A549 (cell line): Measurements from ENCODE around the gene PNKP. TPM values are rescaled to one million over a fixed set of nuclear protein-coding genes. Genes with fewer than 3 reads are reported as not detected.

ENCODE experiments used
- ATAC-seq, 2 experiments: fragments of 200-7000 bp in 1 of 2; fragments of >200 bp in 1 of 2; cut with Nextera tagmentation in 1 of 2; cut with Tn5 transposase in 1 of 2; 3 replicates each; pipeline versions ENCODE4 v1.8.0 to v1.9.1; 2018 to 2020; ENCODE audit warnings: mild to moderate bottlenecking in 1 of 2, moderate library complexity in 1 of 2
- CTCF ChIA-PET: fragments of 300-600 bp; sonication (Branson Sonifier 250); formaldehyde crosslinking; extraction: SDS; loops from one replicate; lab custom pipeline; 2021; ENCODE audit warnings: antibody characterized with exemption, inconsistent platforms; lab: Yijun Ruan, JAX
- POLR2A ChIA-PET: fragments of 350-600 bp; formaldehyde crosslinking; extraction: SDS; loops from one replicate; lab custom pipeline; 2021; ENCODE audit warnings: antibody characterized with exemption, inconsistent platforms; lab: Yijun Ruan, JAX
- DNase-seq, 2 experiments: peaks; one replicate each; pipeline versions ENCODE4 v3.0.0 to v3.0.0-alpha.2; 2011 to 2016; ENCODE audit warnings: low read depth in 1 of 2, low spot score in 1 of 2
- FAIRE-seq: peaks from 2 replicates; lab custom pipeline; 2011; peaks lifted over from hg19 to GRCh38; lab: Jason Lieb, UNC
- H3K27ac ChIP-seq, 2 experiments: fragments of >200 bp; sonication (Bioruptor Twin); formaldehyde crosslinking; 3 replicates each; pipeline ENCODE4 v1.5.1; 2016 to 2017
- H3K4me1 ChIP-seq: fragments of >200 bp; sonication (Bioruptor Twin); formaldehyde crosslinking; 3 replicates; pipeline ENCODE4 v1.6.1; 2016
- H3K4me2 ChIP-seq: fragments of >200 bp; sonication (Bioruptor Twin); formaldehyde crosslinking; 3 replicates; pipeline ENCODE4 v1.6.1; 2016
- H3K4me3 ChIP-seq: fragments of >200 bp; sonication (Bioruptor Twin); formaldehyde crosslinking; 3 replicates; pipeline ENCODE4 v1.5.1; 2016
- H3K9me3 ChIP-seq: fragments of >200 bp; sonication (Bioruptor Twin); formaldehyde crosslinking; 3 replicates; pipeline ENCODE4 v1.6.1; 2016
- CEBPB ChIP-seq, 2 experiments: fragments of >200 bp in 1 of 2; sonication (Bioruptor Twin) in 1 of 2; formaldehyde crosslinking in 1 of 2; IDR thresholded peaks; 2 replicates each; pipeline ENCODE4 v1.6.1; 2012 to 2016
- EHMT2 ChIP-seq: fragments of 200-600 bp; sonication (generic); IDR thresholded peaks from 2 replicates; pipeline ENCODE4 v1.6.1; 2016; ENCODE audit warnings: antibody characterized with exemption, low read depth, mild to moderate bottlenecking, moderate library complexity
- EP300 ChIP-seq, 2 experiments: fragments of >200 bp; sonication (Bioruptor Twin); formaldehyde crosslinking; IDR thresholded peaks; 2 replicates in 1 of 2; 3 replicates in 1 of 2; pipeline ENCODE4 v1.6.1; 2016 to 2017
- FOSL2 ChIP-seq, 2 experiments: fragments of 450-650 bp in 1 of 2; fragments of >200 bp in 1 of 2; sonication (Bioruptor Twin) in 1 of 2; formaldehyde crosslinking; IDR thresholded peaks; 2 replicates each; pipeline versions ENCODE4 v1.5.0 to v1.6.1; 2016 to 2020; ENCODE audit warnings: mild to moderate bottlenecking in 1 of 2, moderate library complexity in 1 of 2
- FOXS1 ChIP-seq: fragments of 250-450 bp; sonication (Bioruptor Pico); IDR thresholded peaks from 2 replicates; pipeline ENCODE4 v1.5.0; 2020; ENCODE audit warnings: mild to moderate bottlenecking, moderate library complexity
- GATA3 ChIP-seq: IDR thresholded peaks from 2 replicates; pipeline ENCODE4 v1.6.1; 2012; ENCODE audit warnings: borderline replicate concordance
- HDAC2 ChIP-seq: fragments of 200-600 bp; sonication (generic); IDR thresholded peaks from 2 replicates; pipeline ENCODE4 v1.6.1; 2016
- HEYL ChIP-seq: fragments of 250-450 bp; sonication (Bioruptor Pico); IDR thresholded peaks from 2 replicates; pipeline ENCODE4 v1.8.0; 2021; ENCODE audit warnings: mild to moderate bottlenecking, moderate library complexity
- HOXA7 ChIP-seq: fragments of 250-450 bp; sonication (Bioruptor Pico); IDR thresholded peaks from 2 replicates; pipeline ENCODE4 v1.5.0; 2020; ENCODE audit warnings: mild to moderate bottlenecking, moderate library complexity
- HOXB5 ChIP-seq: fragments of 250-450 bp; sonication (Bioruptor Pico); IDR thresholded peaks from 2 replicates; pipeline ENCODE4 v1.5.0; 2020; ENCODE audit warnings: mild to moderate bottlenecking, moderate library complexity
- JUNB ChIP-seq: fragments of >200 bp; sonication (Bioruptor Twin); formaldehyde crosslinking; IDR thresholded peaks from 2 replicates; pipeline ENCODE4 v1.6.1; 2016
- KDM1A ChIP-seq: fragments of 200-600 bp; sonication (generic); IDR thresholded peaks from 2 replicates; pipeline ENCODE4 v1.6.1; 2016; ENCODE audit warnings: low read depth, mild to moderate bottlenecking
- KDM5A ChIP-seq: fragments of 200-600 bp; sonication (generic); IDR thresholded peaks from 2 replicates; pipeline ENCODE4 v1.6.1; 2016; ENCODE audit warnings: antibody characterized with exemption, mild to moderate bottlenecking
- MAFK ChIP-seq: fragments of 450-650 bp; IDR thresholded peaks from 2 replicates; pipeline ENCODE4 v1.6.1; 2014; ENCODE audit not compliant: partially characterized antibody
- MYC ChIP-seq: IDR thresholded peaks from 2 replicates; pipeline ENCODE4 v1.6.1; 2012; ENCODE audit warnings: mild to moderate bottlenecking, inconsistent platforms, low read length, improper control_type of control experiment, borderline replicate concordance
- PHF8 ChIP-seq: fragments of 200-600 bp; sonication (generic); IDR thresholded peaks from 2 replicates; pipeline ENCODE4 v1.6.1; 2016; ENCODE audit warnings: low read depth, mild to moderate bottlenecking, antibody characterized with exemption, moderate library complexity, borderline replicate concordance
- RARB ChIP-seq: fragments of 250-450 bp; sonication (Bioruptor Pico); IDR thresholded peaks from 2 replicates; pipeline ENCODE4 v1.8.0; 2021; ENCODE audit warnings: mild to moderate bottlenecking, moderate library complexity
- RFX5 ChIP-seq: fragments of 450-650 bp; IDR thresholded peaks from 2 replicates; pipeline ENCODE4 v1.7.1; 2014; ENCODE audit warnings: antibody characterized with exemption, mild to moderate bottlenecking, moderate library complexity
- RNF2 ChIP-seq: fragments of 200-600 bp; sonication (generic); IDR thresholded peaks from 2 replicates; pipeline ENCODE4 v1.6.1; 2016; ENCODE audit warnings: low read depth, mild to moderate bottlenecking, antibody characterized with exemption, moderate library complexity, borderline replicate concordance
- SMC3 ChIP-seq: fragments of >200 bp; sonication (Bioruptor Twin); formaldehyde crosslinking; IDR thresholded peaks from 3 replicates; pipeline ENCODE4 v1.6.1; 2018; ENCODE audit warnings: inconsistent platforms
- TFCP2L1 ChIP-seq: fragments of 250-450 bp; sonication (Bioruptor Pico); IDR thresholded peaks from 2 replicates; pipeline ENCODE4 v1.5.0; 2021; ENCODE audit warnings: mild to moderate bottlenecking
- USF2 ChIP-seq: fragments of 450-650 bp; IDR thresholded peaks from 2 replicates; pipeline ENCODE4 v1.6.1; 2014; ENCODE audit warnings: antibody characterized with exemption
- ZC3H11A ChIP-seq: fragments of 450-650 bp; IDR thresholded peaks from 2 replicates; pipeline ENCODE4 v1.6.1; 2014; ENCODE audit warnings: antibody characterized with exemption, mild to moderate bottlenecking
- ZNF302 ChIP-seq: fragments of 250-450 bp; sonication (Bioruptor Pico); IDR thresholded peaks from 2 replicates; pipeline ENCODE4 v1.9.0; 2021; ENCODE audit warnings: inconsistent platforms, mild to moderate bottlenecking, moderate library complexity
- WGBS: methylation state at CpG from one replicate; pipeline ENCODE4 v1.1.6; 2017; ENCODE audit errors: missing lambda C conversion rate; 5-methylcytosine and 5-hydroxymethylcytosine counted together
- polyA plus RNA-seq, 4 experiments: library from polyadenylated mRNA; depleted of rRNA in 3 of 4; stranded (reverse); fragments of >200 nt; fragmentation: RNase III in 1 of 4; extraction: RNeasy Plus Mini Kit Qiagen cat#74134 plus additional on column Dnase treatment in 1 of 4; gene quantifications; 2 replicates in 3 of 4; 3 replicates in 1 of 4; pipeline ENCODE4 v1.2.3, GENCODE V29; 2011 to 2017

The PNKP gene
- polyA plus RNA-seq, 2 of the 4 experiments (the other 2 are of a cell fraction): 23.3 to 71.2 TPM

- CTCF ChIA-PET: interaction anchor here (0.6 to 1.8 kb wide), 5 partner anchors 20 to 327 kb away, joined by 3 to 4 read pairs (median 4); partner anchors contain the start of gene PTOV1
- Histone ChIP-seq H3K9me3 (no peaks in the 10 kb centered on the region), H3K4me3 (no peak overlapping the region), H3K27ac (no peak overlapping the region), H3K4me2 (no peak overlapping the region), H3K4me1 (no peaks in the 10 kb centered on the region)
- ATAC-seq (no peak), DNase-seq (no peak), FAIRE-seq (no peak)
- WGBS: 89% methylated on average over 11 of the region's 12 CpGs
- POLR2A ChIA-PET: no interaction called here
- no peak for TF ChIP-seq HOXA7 (CRISPR knock-in tag)
- TF ChIP-seq ZC3H11A: no peak
- TF ChIP-seq RFX5: no peak
- TF ChIP-seq FOSL2 (IDR thresholded peaks at IDR 0.05): no peak
- no peak for TF ChIP-seq FOSL2 (CRISPR knock-in tag; IDR thresholded peaks at IDR 0.05)
Observed at GRCh38 chr19:49830766-49831165, 36.6 kb downstream of the PNKP start.

- no peak overlapping the region for H3K27ac ChIP-seq
- no peaks in the 10 kb centered on the region for H3K9me3 ChIP-seq
- H3K4me3 ChIP-seq: no peak overlapping the region
- no peak for FAIRE-seq
- CTCF ChIA-PET: interaction anchor here (1.0 to 1.7 kb wide), 4 partner anchors 10 to 112 kb away, joined by 3 to 7 read pairs (median 4); no protein-coding TSS in a partner anchor
- no peak for DNase-seq
- POLR2A ChIA-PET: no interaction called here
- no peak for ATAC-seq
- TF ChIP-seq JUNB: no peak
- H3K4me2 ChIP-seq: no peak overlapping the region
- H3K4me1 ChIP-seq: no peaks in the 10 kb centered on the region
- 94% methylated on average over 16 of the region's 18 CpGs for WGBS
Observed at GRCh38 chr19:49829721-49830120, 37.7 kb downstream of the PNKP start.

- Histone ChIP-seq H3K4me2 (no peak overlapping the region), H3K27ac (no peak overlapping the region), H3K9me3 (no peaks in the 10 kb centered on the region), H3K4me1 (no peaks in the 10 kb centered on the region), H3K4me3 (no peak overlapping the region)
- ChIA-PET POLR2A (no interaction called here), CTCF (interaction anchor here (1.0 to 1.7 kb wide), 3 partner anchors 10 to 61 kb away, joined by 3 to 7 read pairs (median 4); no protein-coding TSS in a partner anchor)
- FAIRE-seq: no peak
- no peak for ATAC-seq
- WGBS: 82% methylated on average over 8 of the region's 8 CpGs
- DNase-seq: no peak
- no peak for TF ChIP-seq RARB (CRISPR knock-in tag)
- no peak for TF ChIP-seq KDM5A
- TF ChIP-seq GATA3: no peak
- no peak for TF ChIP-seq EHMT2
- no peak for TF ChIP-seq HOXA7 (CRISPR knock-in tag)
- TF ChIP-seq RNF2: no peak
- no peak for TF ChIP-seq FOXS1 (CRISPR knock-in tag)
- TF ChIP-seq ZNF302 (CRISPR knock-in tag): no peak
- TF ChIP-seq USF2: no peak
- no peak for TF ChIP-seq SMC3
- TF ChIP-seq TFCP2L1 (CRISPR knock-in tag): no peak
- TF ChIP-seq HEYL (CRISPR knock-in tag): no peak
Observed at GRCh38 chr19:49829200-49829599, 38.2 kb downstream of the PNKP start.

- DNase-seq (no peak), ATAC-seq (no peak), FAIRE-seq (no peak)
- 92% methylated on average over 14 of the region's 14 CpGs for WGBS
- Histone ChIP-seq H3K9me3 (no peaks in the 10 kb centered on the region), H3K4me1 (no peaks in the 10 kb centered on the region), H3K27ac (no peak overlapping the region), H3K4me2 (no peak overlapping the region), H3K4me3 (no peak overlapping the region)
- TF ChIP-seq PHF8 (no peak), EP300 (IDR thresholded peaks at IDR 0.05) (no peak), KDM1A (no peak), HDAC2 (no peak), MAFK (no peak), HOXB5 (CRISPR knock-in tag) (no peak), CEBPB (IDR thresholded peaks at IDR 0.05) (no peak), RARB (CRISPR knock-in tag) (no peak), FOSL2 (IDR thresholded peaks at IDR 0.05) (no peak), FOSL2 (CRISPR knock-in tag; IDR thresholded peaks at IDR 0.05) (no peak), MYC (no peak), JUNB (no peak), KDM5A (no peak)
- ChIA-PET CTCF (interaction anchor here (1.0 kb wide), 1 partner anchor 23 kb away, joined by 4 read pairs; no protein-coding TSS in a partner anchor), POLR2A (no interaction called here)
Observed at GRCh38 chr19:49827034-49827433, 40.3 kb downstream of the PNKP start.
